Measurements from ENCODE around the gene AK4. TPM values are rescaled to one million over a fixed set of nuclear protein-coding genes. Genes with fewer than 3 reads are reported as not detected.

AK4 gene
- total RNA-seq, 1 experiment from 2014 or later = 180 TPM

- no peaks in the 10 kb centered on the region; the same call in 1 of the 2 replicates for H3K27me3 Mint-ChIP-seq (ENCODE audit: low read depth)
- peaks cover 4% of the 10 kb centered on the region for H3K4me1 Mint-ChIP-seq
- H3K36me3 Mint-ChIP-seq = no peaks in the 10 kb centered on the region
- POLR2A ChIA-PET = no interaction called here
- ATAC-seq = no peak
- TF ChIP-seq USF1 (CRISPR knock-in tag; IDR thresholded peaks at IDR 0.05) (no peak), FOXK1 (CRISPR knock-in tag; IDR thresholded peaks at IDR 0.05) (no peak), NFYB (CRISPR knock-in tag; conservative IDR thresholded peaks at IDR 0.05; ENCODE audit: low read depth) (no peak), USF2 (CRISPR knock-in tag; IDR thresholded peaks at IDR 0.05) (no peak), CDX4 (CRISPR knock-in tag; IDR thresholded peaks at IDR 0.05; ENCODE audit: borderline replicate concordance) (no peak), RELA (CRISPR knock-in tag; IDR thresholded peaks at IDR 0.05; ENCODE audit: borderline replicate concordance) (no peak), ZNF138 (CRISPR knock-in tag; conservative IDR thresholded peaks at IDR 0.05) (no peak), SMAD3 (CRISPR knock-in tag; IDR thresholded peaks at IDR 0.05; ENCODE audit: borderline replicate concordance) (no peak), RORB (CRISPR knock-in tag; IDR thresholded peaks at IDR 0.05) (no peak)
- no peak overlapping the region for H3K27ac Mint-ChIP-seq
- no peak for DNase-seq (ENCODE audit: low spot score)
- peaks cover 9% of the 10 kb centered on the region for H3K9me3 Mint-ChIP-seq
- CTCF ChIA-PET = no interaction called here
- H3K4me3 Mint-ChIP-seq = no peak overlapping the region
These were observed 34.7 kb upstream of the AK4 start for GRCh38 chr1:65113298-65113697.

- Mint-ChIP-seq H3K4me3 (no peak overlapping the region), H3K27me3 (ENCODE audit: low read depth) (no peaks in the 10 kb centered on the region; the same call in 1 of the 2 replicates), H3K4me1 (peaks cover 4% of the 10 kb centered on the region), H3K36me3 (no peaks in the 10 kb centered on the region), H3K9me3 (peaks cover 9% of the 10 kb centered on the region), H3K27ac (no peak overlapping the region)
- POLR2A ChIA-PET = no interaction called here
- ATAC-seq = no peak
- CTCF ChIA-PET = no interaction called here
- no peak for DNase-seq (ENCODE audit: low spot score)
- no peak for TF ChIP-seq SOX15 (CRISPR knock-in tag; IDR thresholded peaks at IDR 0.05)
These were observed 33.7 kb upstream of the AK4 start for GRCh38 chr1:65114322-65114721.

- ChIA-PET CTCF (no interaction called here), POLR2A (no interaction called here)
- Mint-ChIP-seq H3K27me3 (ENCODE audit: low read depth) (peaks cover 4% of the 10 kb centered on the region; the same call in 1 of the 2 replicates), H3K9me3 (peaks cover 5% of the 10 kb centered on the region), H3K4me3 (no peak overlapping the region), H3K27ac (no peak overlapping the region), H3K36me3 (no peaks in the 10 kb centered on the region), H3K4me1 (no peaks in the 10 kb centered on the region)
- no peak for DNase-seq (ENCODE audit: low spot score)
- ATAC-seq = no peak
- no peak for TF ChIP-seq NR2C2 (CRISPR knock-in tag; IDR thresholded peaks at IDR 0.05)
- TF ChIP-seq E2F4 (CRISPR knock-in tag; IDR thresholded peaks at IDR 0.05; ENCODE audit: borderline replicate concordance, low read depth) = no peak
- TF ChIP-seq HMGXB4 (CRISPR knock-in tag; IDR thresholded peaks at IDR 0.05) = no peak
- TF ChIP-seq PRDM15 (CRISPR knock-in tag; IDR thresholded peaks at IDR 0.05) = no peak
- no peak for TF ChIP-seq ZNF263 (CRISPR knock-in tag; IDR thresholded peaks at IDR 0.05; ENCODE audit: low read depth)
- TF ChIP-seq ATF3 (CRISPR knock-in tag; conservative IDR thresholded peaks at IDR 0.05) = no peak
- no peak for TF ChIP-seq ZNF512 (CRISPR knock-in tag; IDR thresholded peaks at IDR 0.05; ENCODE audit: borderline replicate concordance)
- TF ChIP-seq SMAD4 (CRISPR knock-in tag; IDR thresholded peaks at IDR 0.05) = no peak
- TF ChIP-seq ZMAT4 (CRISPR knock-in tag; IDR thresholded peaks at IDR 0.05) = no peak
- no peak for TF ChIP-seq SP1 (CRISPR knock-in tag; conservative IDR thresholded peaks at IDR 0.05)
These were observed 28.1 kb upstream of the AK4 start for GRCh38 chr1:65119951-65120350.
